HL-60 (cell line): ENCODE measurements around the gene LRCH2.

Source experiments
- POLR2AphosphoS5 ChIP-seq: IDR thresholded peaks from 2 replicates; pipeline ENCODE4 v1.6.1; 2012; ENCODE audit warnings: low read depth
- TF ChIP-seq, protein P1 (sequence below): IDR thresholded peaks from one replicate; pipeline ENCODE4 v1.5.1; 2011; ENCODE audit warnings: low read length, control low read depth, inconsistent platforms; ENCODE audit not compliant: insufficient read depth
- TF ChIP-seq, protein P2 (sequence below): IDR thresholded peaks from 2 replicates; pipeline ENCODE4 v1.6.1; 2012; ENCODE audit warnings: low read depth; ENCODE audit not compliant: insufficient replicate concordance

DNA sequence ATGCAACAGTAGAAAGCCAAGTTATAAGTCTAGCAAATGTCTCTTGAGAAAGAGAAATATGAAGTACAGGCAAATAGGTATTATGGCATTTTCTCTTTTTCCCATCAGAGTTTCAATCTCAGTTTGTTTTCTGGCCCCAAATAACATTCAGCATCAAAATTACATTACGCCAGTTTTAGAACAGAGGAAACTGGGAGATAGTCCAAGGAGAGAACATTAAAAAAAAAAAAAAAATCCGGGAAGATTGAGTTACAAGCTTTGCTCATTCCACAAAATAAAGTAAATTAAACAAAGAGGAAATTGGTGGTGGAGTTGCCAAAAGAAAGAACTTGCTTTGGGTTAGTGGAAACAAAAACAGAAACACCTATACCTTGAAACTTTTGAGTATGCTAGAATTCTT, 166.1 kb downstream of the LRCH2 start:
- TF ChIP-seq, protein P1, sequence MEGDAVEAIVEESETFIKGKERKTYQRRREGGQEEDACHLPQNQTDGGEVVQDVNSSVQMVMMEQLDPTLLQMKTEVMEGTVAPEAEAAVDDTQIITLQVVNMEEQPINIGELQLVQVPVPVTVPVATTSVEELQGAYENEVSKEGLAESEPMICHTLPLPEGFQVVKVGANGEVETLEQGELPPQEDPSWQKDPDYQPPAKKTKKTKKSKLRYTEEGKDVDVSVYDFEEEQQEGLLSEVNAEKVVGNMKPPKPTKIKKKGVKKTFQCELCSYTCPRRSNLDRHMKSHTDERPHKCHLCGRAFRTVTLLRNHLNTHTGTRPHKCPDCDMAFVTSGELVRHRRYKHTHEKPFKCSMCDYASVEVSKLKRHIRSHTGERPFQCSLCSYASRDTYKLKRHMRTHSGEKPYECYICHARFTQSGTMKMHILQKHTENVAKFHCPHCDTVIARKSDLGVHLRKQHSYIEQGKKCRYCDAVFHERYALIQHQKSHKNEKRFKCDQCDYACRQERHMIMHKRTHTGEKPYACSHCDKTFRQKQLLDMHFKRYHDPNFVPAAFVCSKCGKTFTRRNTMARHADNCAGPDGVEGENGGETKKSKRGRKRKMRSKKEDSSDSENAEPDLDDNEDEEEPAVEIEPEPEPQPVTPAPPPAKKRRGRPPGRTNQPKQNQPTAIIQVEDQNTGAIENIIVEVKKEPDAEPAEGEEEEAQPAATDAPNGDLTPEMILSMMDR = no peak
- TF ChIP-seq, protein P2, sequence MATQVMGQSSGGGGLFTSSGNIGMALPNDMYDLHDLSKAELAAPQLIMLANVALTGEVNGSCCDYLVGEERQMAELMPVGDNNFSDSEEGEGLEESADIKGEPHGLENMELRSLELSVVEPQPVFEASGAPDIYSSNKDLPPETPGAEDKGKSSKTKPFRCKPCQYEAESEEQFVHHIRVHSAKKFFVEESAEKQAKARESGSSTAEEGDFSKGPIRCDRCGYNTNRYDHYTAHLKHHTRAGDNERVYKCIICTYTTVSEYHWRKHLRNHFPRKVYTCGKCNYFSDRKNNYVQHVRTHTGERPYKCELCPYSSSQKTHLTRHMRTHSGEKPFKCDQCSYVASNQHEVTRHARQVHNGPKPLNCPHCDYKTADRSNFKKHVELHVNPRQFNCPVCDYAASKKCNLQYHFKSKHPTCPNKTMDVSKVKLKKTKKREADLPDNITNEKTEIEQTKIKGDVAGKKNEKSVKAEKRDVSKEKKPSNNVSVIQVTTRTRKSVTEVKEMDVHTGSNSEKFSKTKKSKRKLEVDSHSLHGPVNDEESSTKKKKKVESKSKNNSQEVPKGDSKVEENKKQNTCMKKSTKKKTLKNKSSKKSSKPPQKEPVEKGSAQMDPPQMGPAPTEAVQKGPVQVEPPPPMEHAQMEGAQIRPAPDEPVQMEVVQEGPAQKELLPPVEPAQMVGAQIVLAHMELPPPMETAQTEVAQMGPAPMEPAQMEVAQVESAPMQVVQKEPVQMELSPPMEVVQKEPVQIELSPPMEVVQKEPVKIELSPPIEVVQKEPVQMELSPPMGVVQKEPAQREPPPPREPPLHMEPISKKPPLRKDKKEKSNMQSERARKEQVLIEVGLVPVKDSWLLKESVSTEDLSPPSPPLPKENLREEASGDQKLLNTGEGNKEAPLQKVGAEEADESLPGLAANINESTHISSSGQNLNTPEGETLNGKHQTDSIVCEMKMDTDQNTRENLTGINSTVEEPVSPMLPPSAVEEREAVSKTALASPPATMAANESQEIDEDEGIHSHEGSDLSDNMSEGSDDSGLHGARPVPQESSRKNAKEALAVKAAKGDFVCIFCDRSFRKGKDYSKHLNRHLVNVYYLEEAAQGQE = no peak
- TF ChIP-seq POLR2AphosphoS5 = no peak
